GM04503 (cell line): ENCODE measurements around the gene PXDN.
"Not testable (repeated sequence)": the region's sequence is repeated elsewhere in the genome, so short reads cannot be mapped to it uniquely, and the experiment has no call there.

Experiments
- DNase-seq: peaks from one replicate; pipeline ENCODE4 v3.0.0-alpha.2; 2012; ENCODE audit warnings: low read depth

The PXDN gene

DNA sequence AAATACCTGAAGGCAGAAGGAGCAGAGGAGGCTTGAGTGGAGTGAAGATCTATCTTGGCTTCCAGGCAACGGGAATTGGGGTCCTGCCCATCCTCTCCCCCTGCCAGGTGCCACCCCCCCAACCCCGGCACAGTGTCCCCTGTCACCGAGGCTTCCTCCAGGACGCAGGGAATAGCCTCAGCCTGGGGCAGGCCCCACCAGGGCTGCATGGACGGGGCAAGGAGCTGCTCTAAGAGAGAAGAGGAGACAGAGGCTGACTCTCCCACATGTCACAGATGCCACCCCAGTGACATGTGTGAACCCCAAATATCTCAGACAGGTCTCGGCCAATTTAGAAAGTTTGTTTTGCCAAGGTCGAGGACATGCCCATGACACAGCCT is 42.1 kb downstream of the PXDN start:
- DNase-seq, result no peak

DNA sequence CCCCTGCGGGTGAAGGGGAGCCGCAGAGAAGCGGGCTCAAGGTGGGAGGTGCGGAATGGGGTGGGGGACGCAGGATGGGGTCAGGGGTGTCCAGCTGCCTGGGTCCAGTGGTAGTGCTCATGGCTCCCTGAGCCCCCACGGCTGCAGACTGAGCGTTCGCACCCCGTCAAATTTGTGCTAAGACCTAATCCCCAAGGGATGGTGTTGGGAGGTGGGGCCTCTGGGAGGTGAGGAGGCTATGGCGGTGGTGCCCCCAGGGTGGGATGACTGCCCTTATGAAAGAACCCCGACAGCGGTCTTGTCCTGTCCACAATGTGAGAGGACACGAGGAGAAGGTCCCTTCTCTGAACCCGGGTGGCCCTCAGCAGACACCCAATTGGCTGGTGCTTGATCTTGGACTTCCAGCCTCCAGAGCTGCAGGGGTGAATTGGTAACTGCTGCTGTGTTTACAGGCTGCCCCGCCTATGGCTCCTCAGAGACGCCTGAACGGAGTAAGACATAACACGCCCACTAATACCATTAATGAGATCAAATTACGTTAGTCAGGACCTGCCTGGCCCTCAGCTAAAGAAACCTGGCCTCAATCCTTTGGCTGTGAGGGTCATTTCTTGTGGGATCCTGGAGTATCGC is 42.6 kb downstream of the PXDN start:
- no peak for DNase-seq

GRCh38 chr2:1701020-1701419 is 43.3 kb downstream of the PXDN start:
- no peak for DNase-seq

GRCh38 chr2:1700427-1700826 is 43.9 kb downstream of the PXDN start:
- DNase-seq, result not testable (repeated sequence)

DNA sequence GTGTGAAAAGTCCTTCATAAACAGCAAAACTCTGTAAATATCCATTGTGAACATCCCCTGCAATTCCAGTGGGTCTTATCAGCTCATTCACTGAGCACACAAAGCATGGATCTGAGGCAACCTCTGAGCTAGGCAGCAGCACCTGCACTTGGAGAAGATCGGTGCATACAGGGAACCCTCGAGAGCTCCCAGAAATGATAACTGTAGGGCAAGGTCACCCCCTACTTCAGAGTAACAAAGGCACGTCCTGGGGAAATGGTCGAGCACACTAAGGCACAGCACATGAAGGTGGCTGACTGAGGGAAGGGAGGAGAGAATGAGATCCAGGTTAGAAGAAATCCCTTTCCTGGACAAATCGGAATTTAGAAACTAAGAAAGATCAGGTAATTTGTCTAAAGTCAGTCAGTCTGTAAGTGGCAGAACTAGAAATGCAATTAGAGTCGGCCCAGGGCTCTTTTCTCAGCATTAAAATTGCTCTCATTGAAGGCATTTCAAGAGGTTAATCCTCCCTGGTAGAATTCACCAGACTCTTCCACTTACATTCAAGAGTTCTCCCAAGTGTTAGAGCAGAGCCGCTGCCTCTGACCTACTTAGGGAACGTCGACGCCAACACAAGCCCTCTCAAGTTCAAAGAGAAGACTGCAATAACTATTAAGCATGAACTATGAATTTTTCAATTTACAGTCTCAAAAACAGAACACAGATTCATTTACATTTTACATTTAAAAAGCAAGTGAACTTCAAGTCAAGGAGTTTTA is 45.9 kb downstream of the PXDN start:
- no peak for DNase-seq

GRCh38 chr2:1697601-1698000 is 46.7 kb downstream of the PXDN start:
- DNase-seq, result no peak

DNA sequence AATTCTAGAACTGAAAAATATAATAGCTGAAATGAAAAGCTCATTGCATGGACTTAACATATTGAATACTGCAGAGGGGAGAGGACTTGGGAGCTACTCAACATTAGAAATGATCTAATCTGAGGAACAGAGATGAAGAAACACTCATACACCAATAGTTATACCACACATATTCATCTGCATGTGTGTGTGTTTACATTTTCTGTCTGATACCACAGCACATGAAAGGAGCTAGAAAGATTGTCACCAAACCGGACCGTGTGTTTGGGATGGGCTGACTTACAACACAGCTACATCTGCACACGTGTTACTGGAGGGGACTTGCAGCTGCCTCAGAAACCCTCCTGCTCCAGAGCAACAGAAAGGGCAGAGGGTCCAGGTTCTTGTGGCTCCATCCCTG is 47.8 kb downstream of the PXDN start:
- no peak for DNase-seq

DNA sequence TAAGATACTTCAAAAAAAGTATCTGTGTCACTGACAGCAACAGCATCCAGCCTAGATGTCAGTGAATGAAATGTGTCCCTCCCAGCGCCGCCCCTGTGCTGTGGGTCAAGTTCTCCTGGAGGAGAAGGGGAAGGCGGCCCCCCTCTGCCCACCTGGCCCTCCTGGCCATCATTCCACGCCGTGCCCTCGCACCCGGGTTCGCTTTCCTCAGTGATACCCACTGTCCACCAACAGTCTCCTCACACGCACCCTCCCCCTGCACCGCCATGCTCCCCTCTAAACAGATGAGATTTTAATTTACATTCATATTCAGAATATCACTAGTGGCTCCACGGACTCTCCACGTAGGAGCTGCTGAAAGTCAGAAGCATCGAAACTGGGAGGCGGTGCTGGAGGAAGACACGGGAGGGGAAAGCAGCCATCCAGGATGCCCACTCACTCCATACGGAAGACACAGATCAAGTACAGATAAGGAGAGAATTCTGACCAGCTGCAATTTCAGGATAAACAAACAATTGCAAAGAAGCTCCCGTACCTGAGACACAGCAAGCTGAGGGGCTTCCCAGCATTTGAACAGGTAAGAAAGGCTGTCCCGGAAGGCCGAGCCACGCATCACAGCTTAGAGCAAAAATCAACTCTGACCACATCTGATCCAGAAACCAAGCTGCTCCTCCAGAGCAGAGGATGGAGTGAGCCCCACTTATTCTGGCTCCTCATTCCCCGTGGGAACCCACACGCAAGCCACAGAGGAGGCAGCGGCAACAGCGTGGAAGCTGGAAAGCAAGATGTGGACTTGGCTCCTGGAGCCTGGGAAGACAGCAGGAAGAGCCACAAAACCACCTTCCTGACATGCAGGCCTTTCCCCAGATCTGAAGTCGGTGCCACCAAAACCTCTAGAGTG is 49.7 kb downstream of the PXDN start:
- no peak for DNase-seq

- DNase-seq, result no peak
Measured at GRCh38 chr2:1693723-1694122, 50.6 kb downstream of the PXDN start.

GRCh38 chr2:1692342-1692741 is 52.0 kb downstream of the PXDN start:
- DNase-seq, result no peak

DNA sequence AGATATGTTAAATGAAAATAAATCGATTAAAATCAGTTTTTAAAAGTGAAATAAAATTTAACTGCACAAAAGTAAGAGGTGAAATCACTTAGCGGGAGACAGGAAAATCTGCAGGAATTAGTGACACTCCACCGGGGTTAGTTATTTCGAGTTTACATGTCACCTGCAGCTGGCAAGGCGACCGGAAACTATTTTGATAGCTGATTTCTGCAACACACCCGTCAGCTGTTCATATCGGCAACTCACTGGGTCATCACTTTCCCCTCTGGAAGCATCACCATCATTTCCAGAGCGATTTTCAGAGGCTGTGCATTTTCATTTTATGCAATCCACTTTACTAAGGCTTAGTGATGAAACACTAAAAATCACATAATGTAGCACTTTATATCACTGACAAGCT is 52.9 kb downstream of the PXDN start:
- DNase-seq, result no peak

DNA sequence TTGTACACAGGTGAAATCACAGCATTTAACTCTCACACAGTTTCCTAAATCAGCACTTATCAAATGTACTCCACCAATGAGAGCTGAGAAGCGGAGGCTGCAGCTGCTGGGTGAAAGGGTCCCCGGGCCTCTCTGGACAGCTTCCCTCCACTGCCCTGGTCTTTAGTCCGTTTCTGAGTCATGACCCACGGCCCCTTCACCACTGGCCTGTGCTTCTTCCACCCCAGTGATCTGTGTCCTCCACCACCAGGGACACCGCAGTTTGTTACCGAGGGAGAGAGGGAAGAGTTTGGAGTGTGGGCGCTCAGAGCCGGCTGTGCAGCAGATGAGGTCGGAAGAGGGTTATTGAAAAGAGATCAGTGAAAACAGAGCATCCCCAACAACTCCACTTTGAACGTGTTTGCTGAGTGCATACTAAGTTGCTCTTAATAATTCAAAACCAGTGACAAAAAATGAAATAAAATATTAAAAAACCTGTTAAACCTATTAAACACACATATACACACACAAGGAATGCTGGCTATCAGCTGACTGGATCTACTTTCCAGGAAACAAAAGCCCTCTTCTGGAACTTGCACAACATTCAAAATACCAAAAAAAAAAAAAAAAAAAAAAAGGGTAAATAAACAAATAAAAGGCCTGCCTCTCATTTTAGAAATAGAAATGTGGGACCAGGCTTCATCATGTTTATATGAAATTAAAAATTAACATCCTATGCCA is 54.1 kb downstream of the PXDN start:
- DNase-seq, result no peak

GRCh38 chr2:1688859-1689258 is 55.5 kb downstream of the PXDN start:
- no peak for DNase-seq

- DNase-seq, result no peak
Measured at GRCh38 chr2:1688161-1688560, 56.2 kb downstream of the PXDN start.

DNA sequence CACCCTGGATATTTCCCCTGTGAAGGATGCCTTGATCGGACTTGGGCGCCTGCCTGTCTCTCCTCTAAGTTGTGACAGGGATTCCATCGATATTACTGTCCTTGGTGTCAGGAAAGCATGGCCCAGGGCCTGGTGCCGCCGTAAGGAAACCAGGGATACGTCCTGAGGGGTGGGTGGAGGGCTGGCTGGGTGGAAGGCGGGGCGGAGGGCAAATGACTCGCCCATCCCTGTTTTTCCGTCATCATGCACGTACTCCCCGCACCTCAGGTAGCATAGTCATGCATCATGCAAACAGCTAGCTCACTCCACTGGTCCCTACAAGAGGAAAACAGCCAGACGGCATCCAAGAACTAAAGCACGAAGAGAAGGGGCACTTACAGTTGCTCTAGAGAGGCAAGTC is 57.1 kb downstream of the PXDN start:
- DNase-seq, result no peak

DNA sequence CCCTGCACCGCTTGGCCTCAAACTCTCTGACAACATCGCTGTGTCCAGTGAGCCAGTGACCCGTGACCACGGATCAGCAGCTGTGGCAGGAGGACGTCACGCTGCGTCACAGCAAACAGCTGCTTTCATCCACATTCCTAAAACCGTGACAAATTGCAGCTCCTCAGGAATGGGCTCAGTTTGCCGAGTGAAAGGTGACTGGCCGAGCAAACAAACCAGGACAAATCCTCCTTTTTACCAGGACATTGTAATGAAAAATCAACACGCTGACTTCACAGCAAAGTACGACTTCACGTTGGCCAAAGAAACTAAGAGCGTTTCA is 57.6 kb downstream of the PXDN start:
- DNase-seq, result no peak

- no peak for DNase-seq
Measured at GRCh38 chr2:1685957-1686783, 58.1 kb downstream of the PXDN start.

DNA sequence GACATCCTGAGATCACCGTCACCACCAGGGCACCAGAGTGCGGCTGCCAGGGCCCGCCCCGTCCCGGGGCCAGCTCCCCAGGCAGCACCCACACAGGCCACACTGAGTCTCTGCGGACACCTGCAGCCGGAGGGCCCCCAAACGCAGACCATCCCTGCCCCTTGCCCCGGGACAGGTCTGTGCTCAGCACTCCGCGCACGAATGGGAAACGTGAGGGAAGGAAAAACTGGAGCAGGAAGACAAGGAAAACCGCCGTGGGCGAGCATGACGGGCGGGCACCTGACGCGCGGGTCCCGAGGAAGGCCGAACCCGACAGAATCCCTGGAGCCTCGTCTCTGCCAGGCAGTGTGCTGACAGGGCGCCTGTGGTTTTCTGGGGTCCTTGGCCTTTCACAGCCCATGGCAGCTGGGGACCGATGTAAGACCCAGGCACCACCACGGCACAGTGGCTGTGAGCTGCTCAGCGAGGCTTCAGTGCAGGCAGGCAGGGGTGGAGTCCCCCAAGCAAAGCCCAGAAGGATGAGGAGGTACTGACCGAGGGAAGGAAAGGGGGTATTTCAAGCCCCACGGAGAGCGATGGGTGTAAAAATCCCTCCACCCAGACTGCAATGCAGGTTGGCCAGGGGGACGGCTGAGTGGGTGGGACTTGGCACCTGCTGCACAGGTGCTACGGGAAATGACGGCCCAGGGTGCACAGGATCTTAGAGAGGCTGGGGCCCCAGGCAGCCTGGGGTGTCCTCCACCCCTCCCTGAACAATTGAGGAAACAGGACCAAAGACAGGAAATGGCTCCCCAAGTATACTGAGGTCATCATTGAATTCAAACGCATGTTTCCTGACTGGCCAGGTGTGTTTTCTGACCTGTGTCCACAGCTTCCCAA is 59.0 kb downstream of the PXDN start:
- no peak for DNase-seq

DNA sequence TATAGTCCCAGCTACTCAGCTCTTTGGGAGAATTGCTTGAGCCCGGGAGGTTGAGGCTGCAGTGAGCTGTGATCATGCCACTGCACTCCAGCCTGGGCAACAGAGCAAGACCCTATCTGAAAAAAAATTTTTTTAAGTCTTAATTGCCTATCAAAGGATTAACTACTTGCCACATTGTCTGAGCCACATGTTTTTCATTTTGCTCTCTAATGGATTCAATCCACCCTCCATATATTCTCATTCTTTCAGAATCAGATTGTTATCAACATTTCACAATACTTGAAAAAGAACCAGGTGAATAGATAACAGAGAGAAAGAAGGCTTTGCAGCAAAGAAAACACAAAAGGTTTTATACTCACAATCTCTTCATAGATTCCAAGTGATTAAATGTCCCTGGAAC is 61.0 kb downstream of the PXDN start:
- no peak for DNase-seq

DNA sequence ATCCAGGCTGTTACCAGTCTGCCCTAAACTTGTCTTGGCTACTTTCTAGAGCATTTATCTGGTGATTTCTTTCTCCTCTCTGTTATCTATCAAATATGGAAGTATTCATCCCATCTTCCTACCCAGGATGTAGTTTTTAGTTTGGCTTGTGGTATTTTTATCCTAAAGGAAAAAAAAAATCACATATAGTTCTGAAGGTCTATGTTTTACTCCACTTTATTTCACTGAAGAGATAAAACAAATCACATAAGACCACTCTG is 62.2 kb downstream of the PXDN start:
- DNase-seq, result no peak
